CD14-positive monocyte (primary cell): ENCODE data around the gene ACBD4. TPM values are rescaled to one million over a fixed set of nuclear protein-coding genes. Genes with fewer than 3 reads are reported as not detected.

ENCODE experiments used
- DNase-seq, 3 donors: peaks; one replicate each; pipeline ENCODE4 v3.0.0-alpha.2; 2011 to 2022
- H2AFZ ChIP-seq: 2 replicates; pipeline ENCODE4 v1.6.0; 2012; ENCODE audit warnings: mild to moderate bottlenecking, low read depth, low read length, inconsistent platforms; ENCODE audit not compliant: insufficient read depth, poor library complexity, severe bottlenecking
- H3K27ac ChIP-seq, 2 donors: 1 replicate in 1 of 2; 2 replicates in 1 of 2; pipeline ENCODE4 v1.5.1; 2012 to 2013; ENCODE audit warnings: low read length in 2 of 2, control low read depth in 1 of 2, inconsistent platforms in 1 of 2, low read depth in 1 of 2, mild to moderate bottlenecking in 1 of 2
- H3K27me3 ChIP-seq, 2 donors: one replicate each; pipeline versions ENCODE4 v1.6.0 to v1.6.1; 2011 to 2013; ENCODE audit warnings: low read length in 2 of 2; ENCODE audit not compliant: control insufficient read depth in 2 of 2, insufficient read depth in 2 of 2
- H3K36me3 ChIP-seq, 2 donors: replicated peaks in 1 of 2; 1 replicate in 1 of 2; 2 replicates in 1 of 2; pipeline versions ENCODE4 v1.5.1 to v1.6.1; 2012 to 2013; ENCODE audit warnings: low read length in 2 of 2, control low read depth in 1 of 2, inconsistent platforms in 1 of 2, mild to moderate bottlenecking in 1 of 2; ENCODE audit not compliant: insufficient read depth in 2 of 2, control insufficient read depth in 1 of 2
- H3K4me1 ChIP-seq, 2 donors: 1 replicate in 1 of 2; 2 replicates in 1 of 2; pipeline versions ENCODE4 v1.5.1 to v1.6.1; 2012 to 2013; ENCODE audit warnings: low read length in 2 of 2, control low read depth in 1 of 2, inconsistent platforms in 1 of 2, mild to moderate bottlenecking in 1 of 2, moderate library complexity in 1 of 2; ENCODE audit not compliant: insufficient read depth in 2 of 2, control insufficient read depth in 1 of 2
- H3K4me2 ChIP-seq: replicated peaks from 2 replicates; pipeline ENCODE3; 2012; ENCODE audit warnings: low read length, moderate library complexity, mild to moderate bottlenecking; ENCODE audit not compliant: poor library complexity, severe bottlenecking; ENCODE audit errors: extremely low read depth
- H3K4me3 ChIP-seq, 3 experiments: fragments of 200-600 bp in 1 of 3; sonication (generic) in 1 of 3; replicated peaks in 1 of 3; 1 replicate in 2 of 3; 2 replicates in 1 of 3; pipeline ENCODE4 v1.5.1; 2011 to 2013; ENCODE audit warnings: low read length in 3 of 3, mild to moderate bottlenecking in 3 of 3, control low read depth in 2 of 3, low read depth in 2 of 3, inconsistent platforms in 1 of 3, moderate library complexity in 1 of 3
- H3K79me2 ChIP-seq: 2 replicates; pipeline ENCODE4 v1.6.0; 2012; ENCODE audit warnings: mild to moderate bottlenecking, control low read depth, inconsistent platforms, low read length, moderate library complexity; ENCODE audit not compliant: insufficient read depth
- H3K9ac ChIP-seq: 2 replicates; pipeline ENCODE4 v1.6.0; 2017; ENCODE audit warnings: low read length, mild to moderate bottlenecking; ENCODE audit not compliant: insufficient read depth, poor library complexity, severe bottlenecking
- H3K9me3 ChIP-seq, 2 donors: replicated peaks in 1 of 2; 1 replicate in 1 of 2; 2 replicates in 1 of 2; pipeline versions ENCODE4 v1.5.1 to v1.6.1; 2012 to 2013; ENCODE audit warnings: low read length in 2 of 2, control low read depth in 1 of 2; ENCODE audit not compliant: control insufficient read depth in 1 of 2, insufficient read depth in 1 of 2
- H4K20me1 ChIP-seq: 2 replicates; pipeline ENCODE4 v1.6.0; 2012; ENCODE audit warnings: mild to moderate bottlenecking, low read length, control low read depth, moderate library complexity; ENCODE audit not compliant: insufficient read depth
- H3K27ac Mint-ChIP-seq, 7 donors: one replicate each; pipeline ENCODE4 v1.8.0; 2020; ENCODE audit warnings: mild to moderate bottlenecking in 7 of 7, mixed read lengths in 7 of 7, moderate library complexity in 6 of 7, inconsistent platforms in 2 of 7
- H3K27me3 Mint-ChIP-seq, 3 donors: one replicate each; pipeline ENCODE4 v1.8.0; 2021 to 2022; ENCODE audit warnings: low read depth in 3 of 3, mild to moderate bottlenecking in 3 of 3, mixed read lengths in 3 of 3, moderate library complexity in 3 of 3, inconsistent platforms in 1 of 3
- H3K36me3 Mint-ChIP-seq, 2 donors: one replicate each; pipeline ENCODE4 v1.8.0; 2020; ENCODE audit warnings: mixed read lengths in 2 of 2, inconsistent platforms in 1 of 2, mild to moderate bottlenecking in 1 of 2
- H3K4me1 Mint-ChIP-seq: one replicate; pipeline ENCODE4 v1.8.0; 2020; ENCODE audit warnings: mild to moderate bottlenecking, mixed read lengths
- H3K4me3 Mint-ChIP-seq, 2 donors: one replicate each; pipeline ENCODE4 v1.8.0; 2020; ENCODE audit warnings: mild to moderate bottlenecking in 2 of 2, mixed read lengths in 2 of 2, moderate library complexity in 1 of 2
- H3K9me3 Mint-ChIP-seq, 7 donors: one replicate each; pipeline ENCODE4 v1.8.0; 2020 to 2022; ENCODE audit warnings: mixed read lengths in 7 of 7, mild to moderate bottlenecking in 6 of 7, moderate library complexity in 6 of 7, inconsistent platforms in 2 of 7
- CTCF ChIP-seq: fragments of 200-600 bp; IDR thresholded peaks from one replicate; pipeline ENCODE4 v1.8.0; 2022; ENCODE audit warnings: antibody characterized with exemption, mild to moderate bottlenecking
- WGBS: methylation state at CpG from one replicate; pipeline ENCODE4 v1.1.5; 2013; ENCODE audit warnings: missing lambda C conversion rate; ENCODE audit not compliant: insufficient coverage; 5-methylcytosine and 5-hydroxymethylcytosine counted together
- intact Hi-C, 2 donors: fragments of 100-400 bp; cut with micrococcal nuclease; formaldehyde crosslinking; loops; one replicate each; pipeline versions ENCODE4 v1.15.0 to v1.15.1; 2023
- polyA plus RNA-seq, 3 donors: library from polyadenylated mRNA; depleted of rRNA in 1 of 3; unstranded in 2 of 3; stranded (reverse) in 1 of 3; fragments of 300-500 nt in 2 of 3; fragments of >200 nt in 1 of 3; fragmentation: Illumina TruSeq in 2 of 3; gene quantifications; 1 replicate in 2 of 3; 2 replicates in 1 of 3; pipeline ENCODE4 v1.2.3, GENCODE V29; 2012 to 2021

Gene ACBD4
- polyA plus RNA-seq, 3 donors: 4.8 to 7.4 (median 6.2) TPM

GRCh38 chr17:45172232-45172540, 36.7 kb downstream of the ACBD4 start:
- 20% methylated on average over 1 of the region's 5 CpGs for WGBS
- H3K27ac ChIP-seq: peak overlapping the region; percentile 77 to 92
- H3K27me3 Mint-ChIP-seq: no peaks in the 10 kb centered on the region
- no peaks in the 10 kb centered on the region for H3K9me3 ChIP-seq
- H3K4me1 Mint-ChIP-seq: peaks cover 56% of the 10 kb centered on the region
- intact Hi-C loops: no loop called here
- peaks cover 60 to 61% of the 10 kb centered on the region in 2 donors for H3K4me1 ChIP-seq
- H3K79me2 ChIP-seq: peaks cover 13% of the 10 kb centered on the region
- H3K27ac Mint-ChIP-seq: peak overlapping the region; percentile 86 to 99 (median 98)
- H3K27me3 ChIP-seq: no peaks in the 10 kb centered on the region
- no peaks in the 10 kb centered on the region for H3K36me3 ChIP-seq
- H3K36me3 Mint-ChIP-seq: peaks cover 5 to 18% of the 10 kb centered on the region in 2 donors
- peak overlapping the region; percentile 76 for H2AFZ ChIP-seq
- H3K4me3 ChIP-seq: peak overlapping the region in 2 of 3 experiments; percentile 2 to 73
- no peak for TF ChIP-seq CTCF
- peak overlapping the region; percentile 56 for H3K9ac ChIP-seq
- no peak for DNase-seq
- peak overlapping the region; percentile 81 for H3K4me2 ChIP-seq
- peak overlapping the region; percentile 12 to 70 for H3K4me3 Mint-ChIP-seq
- no peaks in the 10 kb centered on the region for H3K9me3 Mint-ChIP-seq
- no peaks in the 10 kb centered on the region for H4K20me1 ChIP-seq

- peak overlapping the region; percentile 56 for H3K9ac ChIP-seq
- peaks cover 13% of the 10 kb centered on the region for H3K79me2 ChIP-seq
- peak overlapping the region; percentile 81 for H3K4me2 ChIP-seq
- H3K9me3 Mint-ChIP-seq: no peaks in the 10 kb centered on the region
- peak overlapping the region; percentile 76 for H2AFZ ChIP-seq
- H3K36me3 Mint-ChIP-seq: peaks cover 5 to 18% of the 10 kb centered on the region in 2 donors
- H3K4me3 Mint-ChIP-seq: peak overlapping the region; percentile 65 to 86
- H4K20me1 ChIP-seq: no peaks in the 10 kb centered on the region
- H3K4me1 ChIP-seq: peaks cover 60 to 61% of the 10 kb centered on the region in 2 donors
- WGBS: 3% methylated on average over 8 of the region's 10 CpGs
- intact Hi-C loops: no loop called here
- H3K27ac ChIP-seq: peak overlapping the region; percentile 77 to 92
- H3K27me3 Mint-ChIP-seq: peaks cover 0 to 2% (median 0%) of the 10 kb centered on the region in 3 donors
- H3K4me1 Mint-ChIP-seq: peaks cover 58% of the 10 kb centered on the region
- peak overlapping the region; percentile 91 to 99 (median 98) for H3K27ac Mint-ChIP-seq
- no peaks in the 10 kb centered on the region for H3K36me3 ChIP-seq
- no peak for TF ChIP-seq CTCF
- H3K4me3 ChIP-seq: peak overlapping the region; percentile 13 to 73 (median 33)
- no peaks in the 10 kb centered on the region for H3K27me3 ChIP-seq
- peak in 2 of 3 donors; percentile 27 to 32 for DNase-seq
- H3K9me3 ChIP-seq: no peaks in the 10 kb centered on the region
Observed at GRCh38 chr17:45172541-45173286, 37.2 kb downstream of the ACBD4 start.
